Measurements from ENCODE around the gene KLF13.

KLF13 gene

GRCh38 chr15:31379577-31379976 lies 52.9 kb downstream of the KLF13 start:
- H3K27ac Mint-ChIP-seq, result no peak overlapping the region
- peaks cover 15% of the 10 kb centered on the region for H3K36me3 Mint-ChIP-seq
- H3K4me1 Mint-ChIP-seq, result peaks cover 43% of the 10 kb centered on the region
- no peaks in the 10 kb centered on the region for H3K9me3 Mint-ChIP-seq
- H3K27me3 Mint-ChIP-seq, result no peaks in the 10 kb centered on the region
- H3K4me3 Mint-ChIP-seq, result no peak overlapping the region

GRCh38 chr15:31381801-31382712 lies 55.4 kb downstream of the KLF13 start:
- H3K4me1 Mint-ChIP-seq, result peaks cover 45% of the 10 kb centered on the region
- peaks cover 18% of the 10 kb centered on the region for H3K36me3 Mint-ChIP-seq
- H3K27ac Mint-ChIP-seq, result no peak overlapping the region
- H3K27me3 Mint-ChIP-seq, result no peaks in the 10 kb centered on the region
- no peaks in the 10 kb centered on the region for H3K9me3 Mint-ChIP-seq
- no peak overlapping the region for H3K4me3 Mint-ChIP-seq

GRCh38 chr15:31382713-31383045 lies 56.0 kb downstream of the KLF13 start:
- Mint-ChIP-seq H3K27me3 (no peaks in the 10 kb centered on the region), H3K36me3 (peaks cover 18% of the 10 kb centered on the region), H3K9me3 (no peaks in the 10 kb centered on the region), H3K4me3 (no peak overlapping the region), H3K4me1 (peaks cover 44% of the 10 kb centered on the region), H3K27ac (no peak overlapping the region)

DNA sequence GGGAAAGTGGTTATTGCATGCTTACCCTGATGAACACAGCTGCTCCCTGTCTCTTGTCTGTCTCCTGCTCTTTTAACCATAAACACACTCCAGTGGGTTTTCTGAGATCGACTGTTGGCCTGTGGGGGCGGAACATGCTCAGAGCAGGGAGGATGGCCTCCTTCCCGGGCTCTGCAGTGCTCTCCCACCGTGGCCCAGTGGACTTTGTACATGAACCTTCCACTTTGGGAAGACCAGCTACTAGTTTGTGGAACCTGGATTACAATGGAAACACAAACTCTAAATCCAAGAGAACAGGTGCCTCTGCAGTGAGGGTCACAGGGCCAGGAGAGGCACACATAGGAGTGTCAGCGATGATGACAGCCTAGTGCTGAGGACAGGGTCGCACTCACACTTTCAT lies 56.5 kb downstream of the KLF13 start:
- Mint-ChIP-seq H3K4me1 (peaks cover 47% of the 10 kb centered on the region), H3K36me3 (peaks cover 17% of the 10 kb centered on the region)

GRCh38 chr15:31384568-31384967 lies 57.9 kb downstream of the KLF13 start:
- peaks cover 51% of the 10 kb centered on the region for H3K4me1 Mint-ChIP-seq

More for the DNA sequence above, 56.5 kb downstream of the KLF13 start:
- H3K27me3 Mint-ChIP-seq, result no peaks in the 10 kb centered on the region
- no peak overlapping the region for H3K4me3 Mint-ChIP-seq
- H3K9me3 Mint-ChIP-seq, result no peaks in the 10 kb centered on the region
- no peak overlapping the region for H3K27ac Mint-ChIP-seq

DNA sequence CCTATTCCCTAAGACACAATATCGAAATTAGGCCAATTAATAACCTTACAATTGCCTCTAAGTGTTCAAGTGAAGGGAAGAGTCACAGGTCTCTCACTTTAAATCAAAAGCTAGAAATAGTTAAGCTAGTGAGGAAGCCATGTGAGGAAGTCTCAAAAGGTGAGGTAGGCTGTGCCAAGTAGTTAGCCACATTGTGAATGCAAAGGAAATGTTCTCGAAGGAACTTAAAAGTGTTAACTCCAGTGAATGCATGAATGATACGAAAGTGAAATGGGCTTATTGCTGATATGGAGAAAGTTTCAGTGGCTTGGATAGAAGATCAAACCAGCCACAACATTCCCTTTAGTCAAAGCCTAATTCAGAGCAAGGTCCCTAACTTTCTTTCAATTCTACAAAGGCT lies 59.1 kb downstream of the KLF13 start:
- Mint-ChIP-seq H3K4me1 (peaks cover 60% of the 10 kb centered on the region), H3K27ac (peak overlapping the region; percentile 59), H3K9me3 (no peaks in the 10 kb centered on the region), H3K27me3 (no peaks in the 10 kb centered on the region), H3K4me3 (no peak overlapping the region), H3K36me3 (peaks cover 10% of the 10 kb centered on the region)

More at GRCh38 chr15:31384568-31384967, 57.9 kb downstream of the KLF13 start:
- Mint-ChIP-seq H3K27me3 (no peaks in the 10 kb centered on the region), H3K9me3 (no peaks in the 10 kb centered on the region), H3K36me3 (peaks cover 13% of the 10 kb centered on the region), H3K27ac (no peak overlapping the region), H3K4me3 (no peak overlapping the region)

GRCh38 chr15:31387092-31387478 lies 60.5 kb downstream of the KLF13 start:
- Mint-ChIP-seq H3K27ac (no peak overlapping the region), H3K9me3 (no peaks in the 10 kb centered on the region), H3K4me1 (peaks cover 62% of the 10 kb centered on the region), H3K4me3 (peak overlapping the region; percentile 71), H3K27me3 (no peaks in the 10 kb centered on the region), H3K36me3 (peaks cover 3% of the 10 kb centered on the region)

DNA sequence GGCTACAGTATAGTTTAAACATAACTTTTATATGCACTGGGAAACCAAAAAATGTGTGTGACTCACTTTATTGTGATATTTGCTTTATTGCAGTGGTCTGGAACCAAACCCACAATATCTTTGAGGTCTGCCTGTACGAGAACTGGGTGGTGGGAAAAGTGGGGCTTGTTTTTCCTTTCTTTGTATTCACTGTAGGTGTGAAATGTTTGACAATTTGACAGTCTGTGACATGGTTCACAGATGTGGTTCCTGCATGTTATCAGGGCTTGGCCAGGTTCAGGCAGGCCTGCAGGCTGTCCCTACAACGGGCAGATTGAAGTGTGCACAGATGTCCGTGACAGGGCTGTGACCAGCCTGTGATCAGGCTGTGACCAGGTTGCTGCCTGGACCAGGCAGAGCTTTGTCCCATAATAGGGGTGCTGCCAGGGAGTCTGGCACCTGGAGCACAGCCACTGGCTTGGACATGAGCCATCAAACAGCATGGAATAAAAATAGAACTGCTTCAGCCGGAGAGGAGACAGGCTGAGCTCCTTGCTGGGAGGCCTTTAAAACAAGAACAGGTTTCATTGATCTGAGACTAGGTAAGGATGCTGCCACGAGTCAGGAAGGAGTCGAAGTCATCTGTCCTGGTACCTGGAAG lies 61.0 kb downstream of the KLF13 start:
- Mint-ChIP-seq H3K36me3 (peaks cover 3% of the 10 kb centered on the region), H3K4me3 (peak overlapping the region; percentile 71), H3K27me3 (no peaks in the 10 kb centered on the region), H3K9me3 (no peaks in the 10 kb centered on the region), H3K4me1 (peaks cover 62% of the 10 kb centered on the region), H3K27ac (no peak overlapping the region)

GRCh38 chr15:31389576-31389975 lies 62.9 kb downstream of the KLF13 start:
- peak overlapping the region; percentile 72 for H3K4me3 Mint-ChIP-seq
- H3K4me1 Mint-ChIP-seq, result peaks cover 65% of the 10 kb centered on the region
- H3K27me3 Mint-ChIP-seq, result no peaks in the 10 kb centered on the region
- no peaks in the 10 kb centered on the region for H3K9me3 Mint-ChIP-seq
- no peak overlapping the region for H3K27ac Mint-ChIP-seq
- H3K36me3 Mint-ChIP-seq, result peaks cover 3% of the 10 kb centered on the region

DNA sequence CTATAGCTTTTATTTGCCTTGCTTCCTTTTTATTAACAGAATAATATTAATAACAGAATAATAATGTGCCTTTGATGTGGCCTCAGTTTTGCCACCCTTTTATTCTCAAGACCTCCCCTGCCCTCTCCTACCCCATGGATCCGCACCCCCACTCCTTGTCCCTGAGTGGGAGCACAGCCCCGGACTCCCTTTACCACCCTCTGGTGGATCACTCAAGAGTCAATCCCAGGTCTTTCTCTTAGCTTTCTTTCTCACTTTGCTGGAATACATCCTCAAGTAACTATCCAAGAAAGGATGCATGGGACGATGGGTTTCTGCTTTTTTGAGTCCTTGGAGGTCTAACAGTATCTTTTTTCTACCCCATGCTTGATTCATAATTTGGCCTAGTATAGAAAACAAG lies 63.4 kb downstream of the KLF13 start:
- peaks cover 60% of the 10 kb centered on the region for H3K4me1 Mint-ChIP-seq
- H3K9me3 Mint-ChIP-seq, result no peaks in the 10 kb centered on the region
- no peak overlapping the region for H3K27ac Mint-ChIP-seq
- H3K36me3 Mint-ChIP-seq, result peaks cover 2% of the 10 kb centered on the region
- H3K27me3 Mint-ChIP-seq, result no peaks in the 10 kb centered on the region
- peak overlapping the region; percentile 6 for H3K4me3 Mint-ChIP-seq

- Mint-ChIP-seq H3K4me1 (peaks cover 52% of the 10 kb centered on the region), H3K4me3 (peak overlapping the region; percentile 6), H3K9me3 (no peaks in the 10 kb centered on the region), H3K36me3 (no peaks in the 10 kb centered on the region), H3K27ac (no peak overlapping the region), H3K27me3 (no peaks in the 10 kb centered on the region)
Measured at GRCh38 chr15:31390777-31391486, 64.3 kb downstream of the KLF13 start.

DNA sequence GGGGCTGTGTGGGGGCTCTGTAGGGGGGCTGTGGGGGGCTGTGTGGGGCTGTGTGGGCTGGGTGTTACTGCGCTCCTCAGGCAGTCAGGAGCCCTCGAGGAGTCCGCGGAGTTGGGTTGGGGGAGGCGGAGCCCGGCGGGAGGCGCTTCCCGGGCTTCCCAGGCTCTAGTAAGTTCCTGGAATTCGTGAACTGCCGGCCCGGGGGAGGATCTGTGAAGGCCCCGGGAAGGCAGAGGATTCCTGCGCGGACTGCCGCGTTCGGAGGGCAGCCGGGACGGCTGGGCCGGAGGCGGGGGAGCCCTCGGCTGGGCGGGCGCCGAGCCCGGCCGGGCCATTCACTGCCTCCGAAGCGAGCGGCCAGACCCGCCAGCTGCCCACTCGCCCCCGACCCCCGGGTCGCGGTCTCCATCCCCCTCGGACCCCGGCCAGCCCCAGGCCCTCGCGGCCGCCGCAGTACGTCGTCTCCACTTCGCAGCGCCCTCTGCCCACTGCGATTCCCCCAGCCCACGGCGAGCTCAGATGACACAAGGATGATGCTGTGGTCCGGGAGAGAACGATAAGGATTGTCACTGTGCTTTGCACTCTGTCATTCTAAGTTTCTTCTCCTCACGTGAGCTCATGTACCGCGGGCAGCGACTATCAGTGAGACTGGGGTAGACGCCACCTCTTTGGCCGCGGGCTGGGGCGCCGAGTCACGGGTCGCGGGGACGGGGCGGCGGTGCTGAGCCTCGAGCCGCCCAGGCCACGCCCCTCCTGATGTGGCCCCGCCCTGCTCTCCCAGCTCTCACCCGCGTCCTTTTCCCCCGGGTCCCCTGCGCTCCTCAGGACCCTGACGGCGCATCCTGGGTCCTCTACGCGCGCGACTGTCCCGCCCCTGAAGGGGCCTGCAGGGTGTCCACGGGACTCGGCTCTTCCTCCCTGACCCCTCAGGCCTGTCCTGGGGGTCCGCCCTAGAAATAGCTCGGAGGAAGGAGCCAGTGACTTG lies 65.3 kb downstream of the KLF13 start:
- H3K4me1 Mint-ChIP-seq, result peaks cover 45% of the 10 kb centered on the region
- no peaks in the 10 kb centered on the region for H3K27me3 Mint-ChIP-seq
- no peaks in the 10 kb centered on the region for H3K36me3 Mint-ChIP-seq
- peak overlapping the region; percentile 7 for H3K27ac Mint-ChIP-seq
- peak overlapping the region; percentile 86 for H3K4me3 Mint-ChIP-seq
- H3K9me3 Mint-ChIP-seq, result no peaks in the 10 kb centered on the region

GRCh38 chr15:31392761-31393401 lies 66.2 kb downstream of the KLF13 start:
- H3K27ac Mint-ChIP-seq, result no peak overlapping the region
- H3K9me3 Mint-ChIP-seq, result no peaks in the 10 kb centered on the region
- H3K4me3 Mint-ChIP-seq, result peak overlapping the region; percentile 86
- peaks cover 39% of the 10 kb centered on the region for H3K4me1 Mint-ChIP-seq
- no peaks in the 10 kb centered on the region for H3K36me3 Mint-ChIP-seq
- no peaks in the 10 kb centered on the region for H3K27me3 Mint-ChIP-seq

- Mint-ChIP-seq H3K36me3 (no peaks in the 10 kb centered on the region), H3K9me3 (no peaks in the 10 kb centered on the region), H3K27ac (no peak overlapping the region), H3K4me3 (peak overlapping the region; percentile 86), H3K27me3 (no peaks in the 10 kb centered on the region), H3K4me1 (peaks cover 41% of the 10 kb centered on the region)
Measured at GRCh38 chr15:31393444-31394091, 66.9 kb downstream of the KLF13 start.
